Adrenal gland (tissue), 12 donors: ENCODE results near the gene NCKAP5L. TPM values are rescaled to one million over a fixed set of nuclear protein-coding genes. Genes with fewer than 3 reads are reported as not detected.

Experiments
- DNase-seq, 7 donors: peaks; one replicate each; pipeline ENCODE4 v3.0.0-alpha.2; 2019 to 2020
- H3K27ac ChIP-seq, 5 donors: fragments of 200-600 bp; sonication (generic) in 4 of 5; 1 replicate in 3 of 5; 2 replicates in 2 of 5; pipeline versions ENCODE4 v1.5.1 to v1.8.0; 2016 to 2020; ENCODE audit warnings: mild to moderate bottlenecking in 1 of 5
- H3K27me3 ChIP-seq: fragments of 200-600 bp; 2 replicates; pipeline ENCODE4 v1.8.0; 2021
- H3K36me3 ChIP-seq, 2 donors: fragments of 200-600 bp; replicated peaks in 1 of 2; 1 replicate in 1 of 2; 2 replicates in 1 of 2; pipeline versions ENCODE4 v1.5.1 to v1.8.0; 2018 to 2022
- H3K4me1 ChIP-seq, 2 donors: fragments of 200-600 bp; replicated peaks in 1 of 2; 1 replicate in 1 of 2; 2 replicates in 1 of 2; pipeline versions ENCODE4 v1.5.1 to v1.8.0; 2018 to 2021
- H3K4me3 ChIP-seq, 4 donors: fragments of 200-600 bp; sonication (generic) in 3 of 4; one replicate each; pipeline ENCODE4 v1.5.1; 2016 to 2018
- H3K9me3 ChIP-seq, 3 donors: fragments of 200-600 bp; sonication (generic) in 1 of 3; replicated peaks in 1 of 3; 1 replicate in 2 of 3; 2 replicates in 1 of 3; pipeline versions ENCODE4 v1.5.1 to v1.8.0; 2016 to 2021
- CTCF ChIP-seq, 6 experiments: fragments of 450-650 bp in 4 of 6; fragments of 200-600 bp in 2 of 6; sonication (generic) in 1 of 6; IDR thresholded peaks; 1 replicate in 5 of 6; 2 replicates in 1 of 6; pipeline versions ENCODE4 v1.5.1 to v1.8.0; 2016 to 2021; ENCODE audit warnings: antibody characterized with exemption in 6 of 6, mild to moderate bottlenecking in 2 of 6, moderate library complexity in 1 of 6
- POLR2A ChIP-seq, 2 donors: fragments of 450-650 bp; IDR thresholded peaks; one replicate each; pipeline ENCODE4 v1.6.1; 2017; ENCODE audit warnings: antibody characterized with exemption in 2 of 2, mild to moderate bottlenecking in 2 of 2, moderate library complexity in 1 of 2
- WGBS, 4 donors: extraction: QIAGEN DNeasy Blood & Tissue Kit in 2 of 4; methylation state at CpG; one replicate each; pipeline versions ENCODE4 v1.1.5 to v1.1.7; 2013 to 2017; 5-methylcytosine and 5-hydroxymethylcytosine counted together
- intact Hi-C, 2 donors: fragments of 100-400 bp; cut with DNase I; formaldehyde crosslinking; loops; one replicate each; pipeline versions ENCODE4 v1.14.1 to v1.15.0; 2022 to 2023
- polyA plus RNA-seq, 3 donors: library from polyadenylated mRNA; stranded (reverse); fragments of 200-250 nt in 2 of 3; fragments of 350-450 nt in 1 of 3; fragmentation: Illumina TruSeq in 1 of 3; extraction: RNeasy Lipid Tissue Mini Kit (QIAGEN cat#74804) in 1 of 3; gene quantifications; one replicate each; pipeline ENCODE4 v1.2.3, GENCODE V29; 2013 to 2014
- total RNA-seq, 9 donors: library from RNA; depleted of rRNA in 4 of 9; stranded (reverse); fragments of >200 nt in 4 of 9; fragments of 120-200 nt in 1 of 9; fragmentation: NEBNext Ultra II Directional in 1 of 9; extraction: Animal tissue kit (Norgen Biotek cat#: 25700) in 1 of 9; gene quantifications; one replicate each; pipeline versions ENCODE4 v1.1.0 to v1.2.4, GENCODE V29; 2013 to 2023
- donor health status: healthy with polysubstance abuse.
- donor health status: Bipolar disorder and iron deficiency.
- donor health status: DM: yes; HTN: yes; CAD: no.
- donor health status: DM: no; HTN: no; CAD: no.
- donor health status: DM: no; HTN: no; CAD: no.
- donor health status: DM: yes; HTN: yes; CAD: no.

Gene NCKAP5L
- total and polyA plus RNA-seq, 12 donors = 5.5 to 143 (median 38.4) TPM

DNA sequence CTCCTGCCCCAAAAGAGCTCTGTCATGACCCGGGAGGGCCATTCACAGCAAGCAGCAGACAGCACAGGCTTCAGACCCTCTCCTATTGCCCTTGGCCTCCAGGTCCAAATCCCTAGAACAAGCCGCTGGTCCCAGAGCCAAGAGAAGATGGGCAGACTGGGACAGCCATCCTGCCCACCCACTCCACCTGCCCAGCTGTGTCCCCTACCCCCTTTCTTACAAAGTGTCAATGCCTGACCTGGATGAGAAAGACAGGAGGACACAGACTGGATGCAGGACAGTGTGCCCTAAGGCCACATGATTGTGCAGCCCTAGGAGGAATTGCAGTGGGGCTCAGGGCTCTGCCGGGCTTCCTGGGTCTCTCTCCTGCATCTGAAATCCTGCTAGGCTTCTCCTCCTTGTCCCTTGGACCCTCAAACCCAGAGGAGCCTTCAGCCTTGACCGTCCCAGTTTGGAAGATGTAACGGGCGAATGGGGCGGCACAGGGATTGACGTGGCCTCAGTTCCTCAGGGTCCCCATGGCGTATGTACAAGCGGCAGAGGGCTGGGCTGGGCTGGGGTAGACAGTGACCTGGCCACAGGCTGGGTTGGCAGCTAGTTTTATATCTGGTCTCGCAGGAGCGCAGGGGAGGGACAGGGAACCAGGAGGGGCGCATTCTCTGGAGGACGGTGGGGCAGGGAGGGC lies 41.7 kb upstream of the NCKAP5L start:
- TF ChIP-seq POLR2A (IDR thresholded peaks at IDR 0.05) (no peak), CTCF (IDR thresholded peaks at IDR 0.05) (no peak)
- intact Hi-C loops = loop anchor here (5.0 to 10.0 kb wide), 4 partner anchors 95 to 187 kb away; partner anchors contain the start of genes ASIC1 (in 2 of the 2) and AQP5 (in 1 of the 2)
- H3K27me3 ChIP-seq = no peaks in the 10 kb centered on the region
- DNase-seq = peak in 1 of 7 donors; percentile 53
- no peaks in the 10 kb centered on the region for H3K9me3 ChIP-seq
- H3K4me3 ChIP-seq = no peak overlapping the region
- 91 to 98% (median 93%) methylated on average over 8 to 14 of the region's 14 CpGs for WGBS, 4 donors
- peaks cover 0 to 31% of the 10 kb centered on the region in 2 donors for H3K4me1 ChIP-seq
- H3K27ac ChIP-seq = peak overlapping the region in 2 of 5 donors; percentile 55 to 90
- no peaks in the 10 kb centered on the region for H3K36me3 ChIP-seq

DNA sequence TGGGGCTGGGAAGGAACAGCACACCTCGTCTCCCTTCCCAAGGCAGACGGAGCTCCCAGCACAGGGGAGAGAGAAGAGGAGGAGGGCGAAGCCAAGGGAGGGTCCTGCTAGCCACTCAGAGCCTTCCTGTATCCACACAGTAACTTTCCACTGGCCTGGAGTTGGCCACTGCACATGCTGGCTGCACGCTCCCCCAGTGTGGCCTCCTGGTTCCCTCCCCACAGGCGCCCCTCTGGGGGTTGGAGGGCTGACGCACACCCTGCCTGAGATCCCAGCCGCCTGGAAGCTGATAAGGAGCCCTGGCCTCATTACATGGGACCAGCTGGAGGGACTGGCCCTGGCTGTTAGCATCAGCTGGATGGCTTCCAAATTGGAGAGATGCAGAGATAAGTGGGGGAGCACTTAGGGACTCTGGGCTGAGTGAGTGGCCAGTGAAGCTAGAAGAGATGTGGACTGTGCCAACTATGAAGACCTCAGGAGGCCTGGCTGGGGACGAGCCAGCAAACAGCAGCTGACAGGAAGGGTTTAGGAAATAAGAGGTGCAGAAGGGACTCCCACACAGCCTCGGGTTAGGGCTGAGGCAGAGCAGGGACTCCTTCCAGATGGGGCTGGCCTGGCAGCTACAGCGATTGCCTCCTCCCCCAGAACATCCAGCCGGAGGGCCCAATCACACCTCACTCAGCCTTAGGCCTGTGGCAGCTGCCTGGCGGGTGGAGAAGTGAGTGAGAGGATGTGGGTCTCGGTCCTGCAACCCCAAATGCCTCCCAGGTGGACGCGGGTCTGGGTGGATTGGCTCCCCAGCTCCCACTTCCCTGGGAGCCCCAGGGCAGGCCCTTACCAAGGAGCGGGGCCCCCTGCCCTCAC lies 41.0 kb upstream of the NCKAP5L start:
- TF ChIP-seq POLR2A (IDR thresholded peaks at IDR 0.05) = no peak
- TF ChIP-seq CTCF (IDR thresholded peaks at IDR 0.05) = no peak
- peak overlapping the region in 4 of 5 donors; percentile 21 to 90 (median 55) for H3K27ac ChIP-seq
- intact Hi-C loops = loop anchor here (5.0 to 10.0 kb wide), 4 partner anchors 96 to 188 kb away; partner anchors contain the start of genes ASIC1 (in 2 of the 2) and AQP5 (in 1 of the 2)
- peak; percentile 69 to 98 (median 90) for DNase-seq
- no peaks in the 10 kb centered on the region for H3K36me3 ChIP-seq
- no peaks in the 10 kb centered on the region for H3K9me3 ChIP-seq
- peaks cover 0 to 31% of the 10 kb centered on the region in 2 donors for H3K4me1 ChIP-seq
- H3K4me3 ChIP-seq = no peak overlapping the region
- WGBS, 4 donors = 20 to 46% (median 41%) methylated on average over 4 to 16 of the region's 16 CpGs
- no peaks in the 10 kb centered on the region for H3K27me3 ChIP-seq

DNA sequence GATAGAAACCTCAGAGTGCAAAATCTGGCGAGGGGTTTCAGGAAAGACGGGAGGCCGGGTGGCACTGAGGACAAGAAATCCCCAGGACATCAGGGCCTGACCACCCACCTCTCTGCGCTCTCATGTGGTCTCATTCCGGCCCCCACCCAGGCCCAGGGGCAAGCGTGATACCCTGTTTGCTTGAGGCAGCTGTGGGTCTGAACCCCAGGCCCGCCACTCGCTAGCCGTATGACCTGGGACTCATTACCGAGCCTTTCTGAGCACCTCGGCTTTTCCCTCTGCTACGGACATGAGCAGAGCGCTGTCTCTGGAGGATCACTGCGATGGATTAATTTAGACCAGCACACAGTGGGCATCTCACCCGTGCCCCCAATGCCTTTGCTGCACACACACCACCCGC lies 40.2 kb upstream of the NCKAP5L start:
- H3K27me3 ChIP-seq = no peaks in the 10 kb centered on the region
- H3K36me3 ChIP-seq = no peaks in the 10 kb centered on the region
- H3K4me1 ChIP-seq = peaks cover 0 to 31% of the 10 kb centered on the region in 2 donors
- no peak overlapping the region for H3K4me3 ChIP-seq
- peak overlapping the region; percentile 13 to 90 (median 55) for H3K27ac ChIP-seq
- intact Hi-C loops = loop anchor here (5.0 to 10.0 kb wide), 4 partner anchors 96 to 189 kb away; partner anchors contain the start of genes ASIC1 (in 2 of the 2) and AQP5 (in 1 of the 2)
- peak in 1 of 7 donors; percentile 62 for DNase-seq
- TF ChIP-seq POLR2A (IDR thresholded peaks at IDR 0.05) (no peak), CTCF (IDR thresholded peaks at IDR 0.05) (no peak)
- 75 to 90% (median 80%) methylated on average over 16 of the region's 16 CpGs for WGBS, 4 donors
- H3K9me3 ChIP-seq = no peaks in the 10 kb centered on the region
